H9 (cell line): ENCODE results near the gene PTPRN2. TPM values are rescaled to one million over a fixed set of nuclear protein-coding genes. Genes with fewer than 3 reads are reported as not detected.
"Not testable (repeated sequence)": the region's sequence is repeated elsewhere in the genome, so short reads cannot be mapped to it uniquely, and the experiment has no call there.

Source experiments
- DNase-seq: peaks from one replicate; pipeline ENCODE4 v3.0.0-alpha.2; 2017
- H2AFZ ChIP-seq: one replicate; pipeline ENCODE4 v1.6.1; 2013; ENCODE audit warnings: mild to moderate bottlenecking, low read length, control low read depth, moderate library complexity
- H2AK5ac ChIP-seq: 2 replicates; pipeline ENCODE4 v1.6.1; 2013; ENCODE audit warnings: low read length, control low read depth, mixed read lengths; ENCODE audit not compliant: insufficient read length
- H2BK120ac ChIP-seq: one replicate; pipeline ENCODE4 v1.6.1; 2013; ENCODE audit warnings: low read depth, mild to moderate bottlenecking, low read length, control low read depth, inconsistent platforms; ENCODE audit not compliant: poor library complexity, severe bottlenecking
- H2BK12ac ChIP-seq: 2 replicates; pipeline ENCODE4 v1.6.1; 2013; ENCODE audit warnings: low read length, control low read depth, mixed read lengths, low read depth; ENCODE audit not compliant: insufficient read length
- H2BK15ac ChIP-seq: 2 replicates; pipeline ENCODE4 v1.6.1; 2013; ENCODE audit warnings: low read depth, low read length, control low read depth
- H2BK20ac ChIP-seq: one replicate; pipeline ENCODE4 v1.6.1; 2013; ENCODE audit warnings: low read depth, mild to moderate bottlenecking, low read length, control low read depth, inconsistent platforms; ENCODE audit not compliant: poor library complexity, severe bottlenecking
- H2BK5ac ChIP-seq: 2 replicates; pipeline ENCODE4 v1.6.1; 2013; ENCODE audit warnings: low read length, control low read depth, mixed read lengths; ENCODE audit not compliant: insufficient read length
- H3K14ac ChIP-seq: 2 replicates; pipeline ENCODE4 v1.6.1; 2013; ENCODE audit warnings: low read length, control low read depth; ENCODE audit not compliant: insufficient read depth
- H3K18ac ChIP-seq: 2 replicates; pipeline ENCODE4 v1.6.1; 2013; ENCODE audit warnings: low read depth, mild to moderate bottlenecking, mixed read lengths, low read length, control low read depth; ENCODE audit not compliant: insufficient read length
- H3K23ac ChIP-seq: 2 replicates; pipeline ENCODE4 v1.6.1; 2013; ENCODE audit warnings: low read length, control low read depth, mixed read lengths, low read depth; ENCODE audit not compliant: insufficient read length
- H3K23me2 ChIP-seq: 2 replicates; pipeline ENCODE4 v1.6.1; 2013; ENCODE audit warnings: low read depth, mild to moderate bottlenecking, mixed read lengths, low read length, control low read depth; ENCODE audit not compliant: insufficient read length, poor library complexity, severe bottlenecking
- H3K27ac ChIP-seq: 2 replicates; pipeline ENCODE4 v1.5.1; 2013; ENCODE audit warnings: low read length, control low read depth, mixed read lengths, low read depth; ENCODE audit not compliant: insufficient read length
- H3K27me3 ChIP-seq: 2 replicates; pipeline ENCODE4 v1.6.1; 2013; ENCODE audit warnings: low read length, control low read depth, inconsistent platforms; ENCODE audit not compliant: insufficient read depth
- H3K4ac ChIP-seq: 2 replicates; pipeline ENCODE4 v1.6.1; 2013; ENCODE audit warnings: low read depth, mild to moderate bottlenecking, control low read depth, inconsistent platforms, low read length, moderate library complexity
- H3K4me1 ChIP-seq: 2 replicates; pipeline ENCODE4 v1.6.1; 2013; ENCODE audit warnings: low read length, control low read depth, inconsistent platforms; ENCODE audit not compliant: insufficient read depth
- H3K4me2 ChIP-seq: 2 replicates; pipeline ENCODE4 v1.6.1; 2013; ENCODE audit warnings: low read length, control low read depth, mixed read lengths; ENCODE audit not compliant: insufficient read length, insufficient read depth
- H3K56ac ChIP-seq: 2 replicates; pipeline ENCODE4 v1.6.1; 2013; ENCODE audit warnings: low read depth, mild to moderate bottlenecking, mixed read lengths, low read length, control low read depth; ENCODE audit not compliant: insufficient read length
- H3K79me1 ChIP-seq: 2 replicates; pipeline ENCODE4 v1.6.1; 2013; ENCODE audit warnings: low read depth, mild to moderate bottlenecking, moderate library complexity, low read length, control low read depth, inconsistent platforms; ENCODE audit not compliant: insufficient read depth, poor library complexity, severe bottlenecking
- H3K79me2 ChIP-seq: 2 replicates; pipeline ENCODE4 v1.6.1; 2013; ENCODE audit warnings: low read length, control low read depth, inconsistent platforms; ENCODE audit not compliant: insufficient read depth
- H3K9ac ChIP-seq: 2 replicates; pipeline ENCODE4 v1.6.1; 2013; ENCODE audit warnings: low read length, control low read depth, mixed read lengths; ENCODE audit not compliant: insufficient read length; ENCODE audit errors: extremely low read depth
- H3K9me3 ChIP-seq: one replicate; pipeline ENCODE4 v1.6.1; 2013; ENCODE audit warnings: low read depth, low read length, inconsistent platforms; ENCODE audit not compliant: control insufficient read depth
- H3T11ph ChIP-seq: one replicate; pipeline ENCODE4 v1.6.1; 2013; ENCODE audit warnings: mild to moderate bottlenecking, low read length, control low read depth, inconsistent platforms
- H4K20me1 ChIP-seq: one replicate; pipeline ENCODE4 v1.6.1; 2013; ENCODE audit not compliant: control insufficient read depth, insufficient read length, insufficient read depth
- H4K5ac ChIP-seq: 2 replicates; pipeline ENCODE4 v1.6.1; 2013; ENCODE audit warnings: low read depth, mild to moderate bottlenecking, mixed read lengths, low read length, control low read depth; ENCODE audit not compliant: insufficient read length
- H4K8ac ChIP-seq: replicated peaks from 2 replicates; pipeline ENCODE4 v1.6.1; 2013; ENCODE audit warnings: low read length, control low read depth, mixed read lengths, low read depth; ENCODE audit not compliant: insufficient read length
- H4K91ac ChIP-seq: 2 replicates; pipeline ENCODE4 v1.6.1; 2013; ENCODE audit warnings: low read depth, mild to moderate bottlenecking, moderate library complexity, mixed read lengths, low read length, control low read depth; ENCODE audit not compliant: insufficient read length
- H3K27ac Mint-ChIP-seq, 3 experiments: 2 replicates in 2 of 3; 3 replicates in 1 of 3; pipeline ENCODE4 v1.8.0; 2020 to 2021; ENCODE audit warnings: mixed read lengths in 3 of 3, mild to moderate bottlenecking in 1 of 3, moderate library complexity in 1 of 3
- H3K27me3 Mint-ChIP-seq: 2 replicates; pipeline ENCODE4 v1.8.0; 2021; ENCODE audit warnings: low read depth, mild to moderate bottlenecking, moderate library complexity, mixed read lengths
- H3K36me3 Mint-ChIP-seq, 3 experiments: 2 replicates in 2 of 3; 3 replicates in 1 of 3; pipeline ENCODE4 v1.8.0; 2020 to 2021; ENCODE audit warnings: low read depth in 3 of 3, mixed read lengths in 3 of 3; ENCODE audit not compliant: insufficient read depth in 1 of 3
- H3K4me1 Mint-ChIP-seq, 2 experiments: 2 replicates each; pipeline ENCODE4 v1.8.0; 2020; ENCODE audit warnings: mixed read lengths in 2 of 2
- H3K4me3 Mint-ChIP-seq, 2 experiments: 2 replicates in 1 of 2; 3 replicates in 1 of 2; pipeline ENCODE4 v1.8.0; 2020 to 2021; ENCODE audit warnings: mild to moderate bottlenecking in 2 of 2, mixed read lengths in 2 of 2, moderate library complexity in 1 of 2
- H3K9me3 Mint-ChIP-seq, 2 experiments: 2 replicates in 1 of 2; 3 replicates in 1 of 2; pipeline ENCODE4 v1.8.0; 2020; ENCODE audit warnings: mild to moderate bottlenecking in 2 of 2, mixed read lengths in 2 of 2, moderate library complexity in 1 of 2
- CTCF ChIP-seq: fragments of 200-600 bp; sonication (generic); conservative IDR thresholded peaks from 3 replicates; pipeline ENCODE4 v1.8.0; 2021; ENCODE audit warnings: antibody characterized with exemption, mild to moderate bottlenecking
- WGBS: extraction: QIAGEN DNeasy Blood & Tissue Kit; methylation state at CpG from one replicate; pipeline ENCODE4 v1.1.7; 2013; ENCODE audit warnings: missing lambda C conversion rate, low lambda C conversion rate, mixed read lengths; ENCODE audit not compliant: insufficient read length; ENCODE audit errors: extremely low coverage; 5-methylcytosine and 5-hydroxymethylcytosine counted together
- total RNA-seq: library from RNA; stranded (reverse); gene quantifications from 2 replicates; pipeline ENCODE4 v1.2.1, GENCODE V29; 2021

PTPRN2 gene
- total RNA-seq, 1 experiment from 2014 or later = 5.2 TPM

GRCh38 chr7:157490465-157490912 lies 1097.1 kb downstream of the PTPRN2 start:
- H3K27me3 Mint-ChIP-seq = peaks cover 75% of the 10 kb centered on the region
- Histone ChIP-seq H2BK120ac (no peak overlapping the region), H2BK5ac (no peak overlapping the region), H3K79me1 (no peaks in the 10 kb centered on the region), H3K27ac (no peak overlapping the region), H4K20me1 (no peaks in the 10 kb centered on the region), H4K91ac (no peak overlapping the region), H3K79me2 (no peaks in the 10 kb centered on the region), H4K5ac (no peak overlapping the region), H2BK12ac (no peak overlapping the region), H2AK5ac (no peak overlapping the region), H3K4me2 (no peak overlapping the region), H3K23ac (no peak overlapping the region), H2BK20ac (no peak overlapping the region), H3K56ac (no peak overlapping the region), H3K4ac (no peak overlapping the region), H3K14ac (no peak overlapping the region), H2BK15ac (no peak overlapping the region), H3K27me3 (no peaks in the 10 kb centered on the region), H3T11ph (no peak overlapping the region), H3K4me1 (no peaks in the 10 kb centered on the region), H2AFZ (no peak overlapping the region), H3K23me2 (no peaks in the 10 kb centered on the region), H3K9ac (no peak overlapping the region), H4K8ac (no peak overlapping the region), H3K18ac (no peak overlapping the region), H3K9me3 (no peaks in the 10 kb centered on the region)
- no peaks in the 10 kb centered on the region; a peak in 1 of 7 replicates for H3K36me3 Mint-ChIP-seq
- peaks cover 4 to 8% of the 10 kb centered on the region in 2 experiments; a peak in 4 of 5 replicates for H3K9me3 Mint-ChIP-seq
- DNase-seq = no peak
- H3K4me3 Mint-ChIP-seq = no peak overlapping the region
- H3K4me1 Mint-ChIP-seq = no peaks in the 10 kb centered on the region
- no CpG with 5 or more reads among the region's 8 CpGs for WGBS
- H3K27ac Mint-ChIP-seq = no peak overlapping the region
- TF ChIP-seq CTCF = no peak

DNA sequence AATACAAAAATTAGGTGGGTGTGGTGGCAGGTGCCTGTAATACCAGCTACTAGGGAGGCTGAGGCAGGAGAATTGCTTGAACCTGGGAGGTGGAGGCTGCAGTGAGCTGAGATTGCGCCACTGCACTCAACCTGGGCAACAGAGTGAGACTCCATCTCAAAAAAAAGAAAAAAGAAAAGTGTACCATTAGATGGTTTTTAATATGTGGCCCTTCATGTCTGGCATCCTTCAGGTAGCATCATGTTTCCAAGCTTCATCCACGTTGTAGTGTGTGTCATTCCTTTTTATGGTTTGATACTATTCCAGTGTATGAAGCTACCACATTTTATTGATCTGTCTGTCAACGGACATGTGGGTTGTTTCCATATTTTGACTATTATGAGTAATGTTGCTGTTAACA lies 1097.8 kb downstream of the PTPRN2 start:
- not testable (repeated sequence) for H3K79me1 ChIP-seq, H3K79me2 ChIP-seq, H4K8ac ChIP-seq, H2BK15ac ChIP-seq, H3K4me3 Mint-ChIP-seq, H2BK20ac ChIP-seq, H3K18ac ChIP-seq, H4K91ac ChIP-seq, H3K23me2 ChIP-seq, H3K27ac ChIP-seq, DNase-seq, H4K20me1 ChIP-seq, H3K4me1 ChIP-seq, H2BK120ac ChIP-seq, H3K9me3 ChIP-seq, H3K23ac ChIP-seq, H3K9me3 Mint-ChIP-seq, H2BK5ac ChIP-seq, H3K9ac ChIP-seq, H2AK5ac ChIP-seq, H3K27ac Mint-ChIP-seq, H3K27me3 ChIP-seq, H3K56ac ChIP-seq, H2AFZ ChIP-seq, H3K4me1 Mint-ChIP-seq, H3K4ac ChIP-seq, H3K14ac ChIP-seq, H4K5ac ChIP-seq, H3T11ph ChIP-seq, H3K4me2 ChIP-seq, H3K36me3 Mint-ChIP-seq, H2BK12ac ChIP-seq
- no CpG with 5 or more reads among the region's 3 CpGs for WGBS
- H3K27me3 Mint-ChIP-seq = peaks cover 75% of the 10 kb centered on the region
